GM23338 (cell line): ENCODE measurements around the gene BMAL1. TPM values are rescaled to one million over a fixed set of nuclear protein-coding genes. Genes with fewer than 3 reads are reported as not detected.

Experiments
- ATAC-seq: fragments of 200-7000 bp; cut with Tn5 transposase; 3 replicates; pipeline ENCODE4 v1.9.1; 2020
- DNase-seq: peaks from one replicate; pipeline ENCODE4 v3.0.0-alpha.2; 2015; ENCODE audit warnings: low spot score
- H2AFZ ChIP-seq: fragments of 200-600 bp; sonication (generic); 2 replicates; pipeline ENCODE4 v1.8.0; 2016; ENCODE audit warnings: antibody characterized with exemption, mild to moderate bottlenecking, moderate library complexity
- H3F3A ChIP-seq: fragments of 200-600 bp; sonication (generic); replicated peaks from 2 replicates; pipeline ENCODE4 v1.8.0; 2017; ENCODE audit warnings: antibody characterized with exemption, mixed run types, low read depth
- H3K27ac ChIP-seq: fragments of 200-600 bp; sonication (generic); 2 replicates; pipeline ENCODE4 v1.6.1; 2016; ENCODE audit warnings: low read depth
- H3K27me3 ChIP-seq: fragments of 200-600 bp; sonication (generic); 2 replicates; pipeline ENCODE4 v1.8.0; 2016; ENCODE audit warnings: mild to moderate bottlenecking, mixed run types, moderate library complexity; ENCODE audit not compliant: insufficient read depth
- H3K36me3 ChIP-seq: fragments of 200-600 bp; sonication (generic); 2 replicates; pipeline ENCODE4 v1.8.0; 2016; ENCODE audit warnings: mild to moderate bottlenecking; ENCODE audit not compliant: insufficient read depth
- H3K4me1 ChIP-seq: fragments of 200-600 bp; sonication (generic); 2 replicates; pipeline ENCODE4 v1.8.0; 2016; ENCODE audit warnings: mild to moderate bottlenecking, moderate library complexity; ENCODE audit not compliant: insufficient read depth
- H3K4me2 ChIP-seq: fragments of 200-600 bp; sonication (generic); 2 replicates; pipeline ENCODE4 v1.7.1; 2017; ENCODE audit warnings: mixed run types
- H3K4me3 ChIP-seq: fragments of 200-600 bp; sonication (generic); 2 replicates; pipeline ENCODE4 v1.6.1; 2016; ENCODE audit warnings: mixed run types
- H3K79me2 ChIP-seq: fragments of 200-600 bp; sonication (generic); replicated peaks from 2 replicates; pipeline ENCODE4 v1.8.0; 2017; ENCODE audit warnings: mild to moderate bottlenecking; ENCODE audit not compliant: insufficient read depth
- H3K9me2 ChIP-seq: fragments of 200-600 bp; sonication (generic); 2 replicates; pipeline ENCODE4 v1.8.0; 2017; ENCODE audit not compliant: insufficient read depth
- H4K20me1 ChIP-seq: fragments of 200-600 bp; sonication (generic); replicated peaks from 2 replicates; pipeline ENCODE4 v1.8.0; 2017; ENCODE audit warnings: mild to moderate bottlenecking; ENCODE audit not compliant: insufficient read depth
- H3K27ac Mint-ChIP-seq: 2 replicates; pipeline ENCODE4 v1.8.0; 2020; ENCODE audit warnings: inconsistent platforms, mild to moderate bottlenecking, moderate library complexity, mixed read lengths
- H3K27me3 Mint-ChIP-seq: 3 replicates; pipeline ENCODE4 v1.8.0; 2022; ENCODE audit warnings: low read depth, mild to moderate bottlenecking, moderate library complexity, mixed read lengths, inconsistent platforms; ENCODE audit not compliant: insufficient read depth, poor library complexity
- H3K36me3 Mint-ChIP-seq: 3 replicates; pipeline ENCODE4 v1.8.0; 2021; ENCODE audit warnings: low read depth, mild to moderate bottlenecking, inconsistent platforms, moderate library complexity, mixed read lengths
- H3K4me1 Mint-ChIP-seq: 3 replicates; pipeline ENCODE4 v1.8.0; 2020; ENCODE audit warnings: mild to moderate bottlenecking, inconsistent platforms, mixed read lengths
- H3K4me3 Mint-ChIP-seq: 3 replicates; pipeline ENCODE4 v1.8.0; 2021; ENCODE audit warnings: moderate library complexity, mild to moderate bottlenecking, inconsistent platforms, mixed read lengths
- H3K9me3 Mint-ChIP-seq: 3 replicates; pipeline ENCODE4 v1.8.0; 2020; ENCODE audit warnings: moderate library complexity, mild to moderate bottlenecking, inconsistent platforms, mixed read lengths
- CREB1 ChIP-seq: fragments of 250-450 bp; sonication (Bioruptor Pico); IDR thresholded peaks from 2 replicates; pipeline ENCODE4 v1.5.0; 2020; ENCODE audit warnings: low read depth, mild to moderate bottlenecking, moderate library complexity
- ETS1 ChIP-seq: IDR thresholded peaks from 2 replicates; pipeline ENCODE4 v1.6.1; 2016; ENCODE audit warnings: antibody characterized with exemption
- EZH2 ChIP-seq: fragments of 200-600 bp; sonication (generic); IDR thresholded peaks from one replicate; pipeline ENCODE4 v1.8.0; 2017; ENCODE audit warnings: antibody characterized with exemption, mild to moderate bottlenecking, low read depth; ENCODE audit not compliant: unreplicated experiment
- EZH2phosphoT487 ChIP-seq: fragments of 200-600 bp; sonication (generic); IDR thresholded peaks from one replicate; pipeline ENCODE4 v1.8.1; 2018; ENCODE audit warnings: antibody characterized with exemption; ENCODE audit not compliant: unreplicated experiment
- JUNB ChIP-seq: IDR thresholded peaks from one replicate; pipeline ENCODE4 v1.6.1; 2016; ENCODE audit warnings: antibody characterized with exemption; ENCODE audit not compliant: unreplicated experiment
- NANOG ChIP-seq: IDR thresholded peaks from 2 replicates; pipeline ENCODE4 v1.6.1; 2016; ENCODE audit warnings: antibody characterized with exemption, borderline replicate concordance
- POLR2AphosphoS5 ChIP-seq: IDR thresholded peaks from 2 replicates; pipeline ENCODE4 v1.6.1; 2016; ENCODE audit warnings: antibody characterized with exemption, low read depth
- STAT1 ChIP-seq: IDR thresholded peaks from one replicate; pipeline ENCODE4 v1.6.1; 2016; ENCODE audit warnings: antibody characterized with exemption; ENCODE audit not compliant: unreplicated experiment
- ZNF114 ChIP-seq: fragments of 250-450 bp; sonication (Bioruptor Pico); IDR thresholded peaks from 2 replicates; pipeline ENCODE4 v1.5.0; 2020; ENCODE audit warnings: mild to moderate bottlenecking, moderate library complexity
- ZNF331 ChIP-seq: fragments of 250-450 bp; sonication (Bioruptor Pico); IDR thresholded peaks from 2 replicates; pipeline ENCODE4 v1.5.0; 2020; ENCODE audit warnings: low read depth, mild to moderate bottlenecking, moderate library complexity
- polyA plus RNA-seq: library from polyadenylated mRNA; unstranded; fragments of >200 nt; fragmentation: Nextera tagmentation; extraction: Ambion mirVana; gene quantifications from 2 replicates; pipeline ENCODE4 v1.2.1, GENCODE V29; 2016
- total RNA-seq: library from RNA; depleted of rRNA; stranded (reverse); fragments of >200 nt; shearing (Covaris generic); gene quantifications from 2 replicates; pipeline ENCODE4 v1.2.3, GENCODE V29; 2014
- TF ChIP-seq, protein P1 (sequence below): fragments of 250-450 bp; sonication (Bioruptor Pico); IDR thresholded peaks from 2 replicates; pipeline ENCODE4 v1.5.0; 2020; ENCODE audit warnings: mild to moderate bottlenecking, moderate library complexity
- TF ChIP-seq, protein P2 (sequence below): IDR thresholded peaks from one replicate; pipeline ENCODE4 v1.6.1; 2018; ENCODE audit warnings: antibody characterized with exemption; ENCODE audit not compliant: unreplicated experiment
- TF ChIP-seq, protein P3 (sequence below), 2 experiments: fragments of 200-600 bp in 1 of 2; sonication (generic) in 1 of 2; conservative IDR thresholded peaks; 2 replicates each; pipeline versions ENCODE4 v1.5.1 to v1.6.1; 2016 to 2017; ENCODE audit warnings: antibody characterized with exemption in 2 of 2, low read depth in 2 of 2, mild to moderate bottlenecking in 2 of 2, moderate library complexity in 1 of 2

The BMAL1 gene
- total and polyA plus RNA-seq, 2 experiments from 2014 or later: 5.1 to 7.2 TPM

- peaks cover 4% of the 10 kb centered on the region for H3K27me3 Mint-ChIP-seq
- no peak for TF ChIP-seq STAT1
- TF ChIP-seq, protein P1, sequence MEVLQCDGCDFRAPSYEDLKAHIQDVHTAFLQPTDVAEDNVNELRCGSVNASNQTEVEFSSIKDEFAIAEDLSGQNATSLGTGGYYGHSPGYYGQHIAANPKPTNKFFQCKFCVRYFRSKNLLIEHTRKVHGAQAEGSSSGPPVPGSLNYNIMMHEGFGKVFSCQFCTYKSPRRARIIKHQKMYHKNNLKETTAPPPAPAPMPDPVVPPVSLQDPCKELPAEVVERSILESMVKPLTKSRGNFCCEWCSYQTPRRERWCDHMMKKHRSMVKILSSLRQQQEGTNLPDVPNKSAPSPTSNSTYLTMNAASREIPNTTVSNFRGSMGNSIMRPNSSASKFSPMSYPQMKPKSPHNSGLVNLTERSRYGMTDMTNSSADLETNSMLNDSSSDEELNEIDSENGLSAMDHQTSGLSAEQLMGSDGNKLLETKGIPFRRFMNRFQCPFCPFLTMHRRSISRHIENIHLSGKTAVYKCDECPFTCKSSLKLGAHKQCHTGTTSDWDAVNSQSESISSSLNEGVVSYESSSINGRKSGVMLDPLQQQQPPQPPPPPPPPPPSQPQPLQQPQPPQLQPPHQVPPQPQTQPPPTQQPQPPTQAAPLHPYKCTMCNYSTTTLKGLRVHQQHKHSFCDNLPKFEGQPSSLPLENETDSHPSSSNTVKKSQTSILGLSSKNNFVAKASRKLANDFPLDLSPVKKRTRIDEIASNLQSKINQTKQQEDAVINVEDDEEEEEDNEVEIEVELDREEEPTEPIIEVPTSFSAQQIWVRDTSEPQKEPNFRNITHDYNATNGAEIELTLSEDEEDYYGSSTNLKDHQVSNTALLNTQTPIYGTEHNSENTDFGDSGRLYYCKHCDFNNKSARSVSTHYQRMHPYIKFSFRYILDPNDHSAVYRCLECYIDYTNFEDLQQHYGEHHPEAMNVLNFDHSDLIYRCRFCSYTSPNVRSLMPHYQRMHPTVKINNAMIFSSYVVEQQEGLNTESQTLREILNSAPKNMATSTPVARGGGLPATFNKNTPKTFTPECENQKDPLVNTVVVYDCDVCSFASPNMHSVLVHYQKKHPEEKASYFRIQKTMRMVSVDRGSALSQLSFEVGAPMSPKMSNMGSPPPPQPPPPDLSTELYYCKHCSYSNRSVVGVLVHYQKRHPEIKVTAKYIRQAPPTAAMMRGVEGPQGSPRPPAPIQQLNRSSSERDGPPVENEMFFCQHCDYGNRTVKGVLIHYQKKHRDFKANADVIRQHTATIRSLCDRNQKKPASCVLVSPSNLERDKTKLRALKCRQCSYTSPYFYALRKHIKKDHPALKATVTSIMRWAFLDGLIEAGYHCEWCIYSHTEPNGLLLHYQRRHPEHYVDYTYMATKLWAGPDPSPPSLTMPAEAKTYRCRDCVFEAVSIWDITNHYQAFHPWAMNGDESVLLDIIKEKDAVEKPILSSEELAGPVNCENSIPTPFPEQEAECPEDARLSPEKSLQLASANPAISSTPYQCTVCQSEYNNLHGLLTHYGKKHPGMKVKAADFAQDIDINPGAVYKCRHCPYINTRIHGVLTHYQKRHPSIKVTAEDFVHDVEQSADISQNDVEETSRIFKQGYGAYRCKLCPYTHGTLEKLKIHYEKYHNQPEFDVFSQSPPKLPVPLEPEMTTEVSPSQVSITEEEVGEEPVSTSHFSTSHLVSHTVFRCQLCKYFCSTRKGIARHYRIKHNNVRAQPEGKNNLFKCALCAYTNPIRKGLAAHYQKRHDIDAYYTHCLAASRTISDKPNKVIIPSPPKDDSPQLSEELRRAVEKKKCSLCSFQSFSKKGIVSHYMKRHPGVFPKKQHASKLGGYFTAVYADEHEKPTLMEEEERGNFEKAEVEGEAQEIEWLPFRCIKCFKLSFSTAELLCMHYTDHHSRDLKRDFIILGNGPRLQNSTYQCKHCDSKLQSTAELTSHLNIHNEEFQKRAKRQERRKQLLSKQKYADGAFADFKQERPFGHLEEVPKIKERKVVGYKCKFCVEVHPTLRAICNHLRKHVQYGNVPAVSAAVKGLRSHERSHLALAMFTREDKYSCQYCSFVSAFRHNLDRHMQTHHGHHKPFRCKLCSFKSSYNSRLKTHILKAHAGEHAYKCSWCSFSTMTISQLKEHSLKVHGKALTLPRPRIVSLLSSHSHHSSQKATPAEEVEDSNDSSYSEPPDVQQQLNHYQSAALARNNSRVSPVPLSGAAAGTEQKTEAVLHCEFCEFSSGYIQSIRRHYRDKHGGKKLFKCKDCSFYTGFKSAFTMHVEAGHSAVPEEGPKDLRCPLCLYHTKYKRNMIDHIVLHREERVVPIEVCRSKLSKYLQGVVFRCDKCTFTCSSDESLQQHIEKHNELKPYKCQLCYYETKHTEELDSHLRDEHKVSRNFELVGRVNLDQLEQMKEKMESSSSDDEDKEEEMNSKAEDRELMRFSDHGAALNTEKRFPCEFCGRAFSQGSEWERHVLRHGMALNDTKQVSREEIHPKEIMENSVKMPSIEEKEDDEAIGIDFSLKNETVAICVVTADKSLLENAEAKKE (CRISPR knock-in tag): no peak
- no peak for TF ChIP-seq EZH2
- no peak for TF ChIP-seq POLR2AphosphoS5
- TF ChIP-seq EZH2phosphoT487: no peak
- TF ChIP-seq ZNF114 (CRISPR knock-in tag): no peak
- TF ChIP-seq ETS1: no peak
- TF ChIP-seq, protein P2, sequence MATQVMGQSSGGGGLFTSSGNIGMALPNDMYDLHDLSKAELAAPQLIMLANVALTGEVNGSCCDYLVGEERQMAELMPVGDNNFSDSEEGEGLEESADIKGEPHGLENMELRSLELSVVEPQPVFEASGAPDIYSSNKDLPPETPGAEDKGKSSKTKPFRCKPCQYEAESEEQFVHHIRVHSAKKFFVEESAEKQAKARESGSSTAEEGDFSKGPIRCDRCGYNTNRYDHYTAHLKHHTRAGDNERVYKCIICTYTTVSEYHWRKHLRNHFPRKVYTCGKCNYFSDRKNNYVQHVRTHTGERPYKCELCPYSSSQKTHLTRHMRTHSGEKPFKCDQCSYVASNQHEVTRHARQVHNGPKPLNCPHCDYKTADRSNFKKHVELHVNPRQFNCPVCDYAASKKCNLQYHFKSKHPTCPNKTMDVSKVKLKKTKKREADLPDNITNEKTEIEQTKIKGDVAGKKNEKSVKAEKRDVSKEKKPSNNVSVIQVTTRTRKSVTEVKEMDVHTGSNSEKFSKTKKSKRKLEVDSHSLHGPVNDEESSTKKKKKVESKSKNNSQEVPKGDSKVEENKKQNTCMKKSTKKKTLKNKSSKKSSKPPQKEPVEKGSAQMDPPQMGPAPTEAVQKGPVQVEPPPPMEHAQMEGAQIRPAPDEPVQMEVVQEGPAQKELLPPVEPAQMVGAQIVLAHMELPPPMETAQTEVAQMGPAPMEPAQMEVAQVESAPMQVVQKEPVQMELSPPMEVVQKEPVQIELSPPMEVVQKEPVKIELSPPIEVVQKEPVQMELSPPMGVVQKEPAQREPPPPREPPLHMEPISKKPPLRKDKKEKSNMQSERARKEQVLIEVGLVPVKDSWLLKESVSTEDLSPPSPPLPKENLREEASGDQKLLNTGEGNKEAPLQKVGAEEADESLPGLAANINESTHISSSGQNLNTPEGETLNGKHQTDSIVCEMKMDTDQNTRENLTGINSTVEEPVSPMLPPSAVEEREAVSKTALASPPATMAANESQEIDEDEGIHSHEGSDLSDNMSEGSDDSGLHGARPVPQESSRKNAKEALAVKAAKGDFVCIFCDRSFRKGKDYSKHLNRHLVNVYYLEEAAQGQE: no peak
- TF ChIP-seq JUNB: no peak
- no peak for TF ChIP-seq CREB1 (CRISPR knock-in tag)
- TF ChIP-seq, protein P3, sequence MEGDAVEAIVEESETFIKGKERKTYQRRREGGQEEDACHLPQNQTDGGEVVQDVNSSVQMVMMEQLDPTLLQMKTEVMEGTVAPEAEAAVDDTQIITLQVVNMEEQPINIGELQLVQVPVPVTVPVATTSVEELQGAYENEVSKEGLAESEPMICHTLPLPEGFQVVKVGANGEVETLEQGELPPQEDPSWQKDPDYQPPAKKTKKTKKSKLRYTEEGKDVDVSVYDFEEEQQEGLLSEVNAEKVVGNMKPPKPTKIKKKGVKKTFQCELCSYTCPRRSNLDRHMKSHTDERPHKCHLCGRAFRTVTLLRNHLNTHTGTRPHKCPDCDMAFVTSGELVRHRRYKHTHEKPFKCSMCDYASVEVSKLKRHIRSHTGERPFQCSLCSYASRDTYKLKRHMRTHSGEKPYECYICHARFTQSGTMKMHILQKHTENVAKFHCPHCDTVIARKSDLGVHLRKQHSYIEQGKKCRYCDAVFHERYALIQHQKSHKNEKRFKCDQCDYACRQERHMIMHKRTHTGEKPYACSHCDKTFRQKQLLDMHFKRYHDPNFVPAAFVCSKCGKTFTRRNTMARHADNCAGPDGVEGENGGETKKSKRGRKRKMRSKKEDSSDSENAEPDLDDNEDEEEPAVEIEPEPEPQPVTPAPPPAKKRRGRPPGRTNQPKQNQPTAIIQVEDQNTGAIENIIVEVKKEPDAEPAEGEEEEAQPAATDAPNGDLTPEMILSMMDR (conservative IDR thresholded peaks at IDR 0.05; ENCODE audit: low read depth in 2 of 2): no peak
- no peak for TF ChIP-seq ZNF331 (CRISPR knock-in tag)
- no peak for TF ChIP-seq NANOG
- H3K4me1 Mint-ChIP-seq: peaks cover 8% of the 10 kb centered on the region; the same call in 1 of the 3 replicates
- H3K4me3 Mint-ChIP-seq: no peak overlapping the region
- no peaks in the 10 kb centered on the region for H3K27me3 ChIP-seq
- H3K4me2 ChIP-seq: no peak overlapping the region
- no peaks in the 10 kb centered on the region for H3K79me2 ChIP-seq
- H3K4me1 ChIP-seq: no peaks in the 10 kb centered on the region
- no peaks in the 10 kb centered on the region for H3K9me2 ChIP-seq
- ATAC-seq: no peak
- H3K36me3 Mint-ChIP-seq: no peaks in the 10 kb centered on the region
- no peaks in the 10 kb centered on the region for H3F3A ChIP-seq
- no peak overlapping the region for H3K4me3 ChIP-seq
- H3K27ac Mint-ChIP-seq: no peak overlapping the region
- no peak overlapping the region for H2AFZ ChIP-seq
- H3K36me3 ChIP-seq: no peaks in the 10 kb centered on the region
- H3K27ac ChIP-seq: no peak overlapping the region
- no peaks in the 10 kb centered on the region for H3K9me3 Mint-ChIP-seq
- no peaks in the 10 kb centered on the region for H4K20me1 ChIP-seq
- no peak for DNase-seq
These were observed 75.1 kb downstream of the BMAL1 start for GRCh38 chr11:13352711-13353110.
